ENCODE results near the gene JARID2. TPM values are rescaled to one million over a fixed set of nuclear protein-coding genes. Genes with fewer than 3 reads are reported as not detected.

Gene JARID2
- total and polyA plus RNA-seq, 2 of the 13 experiments (the other 11 are each of a cell fraction or from before 2014, with no cell fraction given) = 7.5 to 10.3 TPM

DNA sequence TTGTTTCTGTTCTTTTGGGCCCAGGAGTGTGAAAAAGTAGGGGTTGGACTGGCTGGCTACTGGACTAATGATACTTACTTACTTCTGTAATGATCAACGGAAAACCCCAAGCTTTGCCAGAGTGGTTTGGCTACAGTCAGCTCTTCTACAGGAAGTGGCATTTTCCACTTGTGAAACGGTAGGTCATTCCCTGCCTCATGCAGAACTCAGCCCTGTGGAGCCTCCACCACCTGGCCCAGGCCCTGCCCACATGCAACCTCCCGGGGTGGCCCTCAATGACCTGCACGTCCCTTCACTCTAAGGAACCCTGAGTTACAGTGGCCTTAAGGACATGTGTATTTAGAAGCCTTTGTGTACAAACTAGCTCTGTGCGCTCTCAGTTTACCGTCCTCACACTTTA is 276.6 kb downstream of the JARID2 start (continued):
- TF ChIP-seq ZNF841 (CRISPR knock-in tag; IDR thresholded peaks at IDR 0.05; ENCODE audit: borderline replicate concordance) = no peak
- no peak for TF ChIP-seq SOX13 (IDR thresholded peaks at IDR 0.05)
- no peak for TF ChIP-seq SOX13 (CRISPR knock-in tag; conservative IDR thresholded peaks at IDR 0.05 in 1 of 2, IDR thresholded peaks at IDR 0.05 in 1 of 2)
- TF ChIP-seq RARG (CRISPR knock-in tag; IDR thresholded peaks at IDR 0.05; ENCODE audit: low read depth) = no peak
- TF ChIP-seq, protein P1, sequence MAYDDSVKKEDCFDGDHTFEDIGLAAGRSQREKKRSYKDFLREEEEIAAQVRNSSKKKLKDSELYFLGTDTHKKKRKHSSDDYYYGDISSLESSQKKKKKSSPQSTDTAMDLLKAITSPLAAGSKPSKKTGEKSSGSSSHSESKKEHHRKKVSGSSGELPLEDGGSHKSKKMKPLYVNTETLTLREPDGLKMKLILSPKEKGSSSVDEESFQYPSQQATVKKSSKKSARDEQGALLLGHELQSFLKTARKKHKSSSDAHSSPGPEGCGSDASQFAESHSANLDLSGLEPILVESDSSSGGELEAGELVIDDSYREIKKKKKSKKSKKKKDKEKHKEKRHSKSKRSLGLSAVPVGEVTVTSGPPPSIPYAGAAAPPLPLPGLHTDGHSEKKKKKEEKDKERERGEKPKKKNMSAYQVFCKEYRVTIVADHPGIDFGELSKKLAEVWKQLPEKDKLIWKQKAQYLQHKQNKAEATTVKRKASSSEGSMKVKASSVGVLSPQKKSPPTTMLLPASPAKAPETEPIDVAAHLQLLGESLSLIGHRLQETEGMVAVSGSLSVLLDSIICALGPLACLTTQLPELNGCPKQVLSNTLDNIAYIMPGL (CRISPR knock-in tag; IDR thresholded peaks at IDR 0.05; ENCODE audit: borderline replicate concordance in 1 of 2, low read depth in 1 of 2) = no peak
- no peak for TF ChIP-seq FOSL1 (CRISPR knock-in tag; IDR thresholded peaks at IDR 0.05; ENCODE audit: borderline replicate concordance)
- no peak for TF ChIP-seq FOXJ3 (CRISPR knock-in tag; IDR thresholded peaks at IDR 0.05; ENCODE audit: borderline replicate concordance)
- TF ChIP-seq ZNF788 (CRISPR knock-in tag; IDR thresholded peaks at IDR 0.05; ENCODE audit: borderline replicate concordance) = no peak
- no peak for TF ChIP-seq PRMT3 (CRISPR knock-in tag; IDR thresholded peaks at IDR 0.05; ENCODE audit: borderline replicate concordance, low read depth)
- no peak for TF ChIP-seq FOXC1 (CRISPR knock-in tag; IDR thresholded peaks at IDR 0.05; ENCODE audit: borderline replicate concordance)
- TF ChIP-seq CAMTA2 (CRISPR knock-in tag; IDR thresholded peaks at IDR 0.05; ENCODE audit: borderline replicate concordance) = no peak
- TF ChIP-seq SP1 (IDR thresholded peaks at IDR 0.05) = no peak
- TF ChIP-seq SP1 (CRISPR knock-in tag; IDR thresholded peaks at IDR 0.05) = no peak
- TF ChIP-seq ZFY (CRISPR knock-in tag; IDR thresholded peaks at IDR 0.05) = no peak
- no peak for TF ChIP-seq RXRA (CRISPR knock-in tag; IDR thresholded peaks at IDR 0.05)
- TF ChIP-seq, protein P2, sequence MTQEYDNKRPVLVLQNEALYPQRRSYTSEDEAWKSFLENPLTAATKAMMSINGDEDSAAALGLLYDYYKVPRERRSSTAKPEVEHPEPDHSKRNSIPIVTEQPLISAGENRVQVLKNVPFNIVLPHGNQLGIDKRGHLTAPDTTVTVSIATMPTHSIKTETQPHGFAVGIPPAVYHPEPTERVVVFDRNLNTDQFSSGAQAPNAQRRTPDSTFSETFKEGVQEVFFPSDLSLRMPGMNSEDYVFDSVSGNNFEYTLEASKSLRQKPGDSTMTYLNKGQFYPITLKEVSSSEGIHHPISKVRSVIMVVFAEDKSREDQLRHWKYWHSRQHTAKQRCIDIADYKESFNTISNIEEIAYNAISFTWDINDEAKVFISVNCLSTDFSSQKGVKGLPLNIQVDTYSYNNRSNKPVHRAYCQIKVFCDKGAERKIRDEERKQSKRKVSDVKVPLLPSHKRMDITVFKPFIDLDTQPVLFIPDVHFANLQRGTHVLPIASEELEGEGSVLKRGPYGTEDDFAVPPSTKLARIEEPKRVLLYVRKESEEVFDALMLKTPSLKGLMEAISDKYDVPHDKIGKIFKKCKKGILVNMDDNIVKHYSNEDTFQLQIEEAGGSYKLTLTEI (CRISPR knock-in tag; conservative IDR thresholded peaks at IDR 0.05) = no peak
- no peak for TF ChIP-seq SRSF9 (IDR thresholded peaks at IDR 0.05; ENCODE audit: borderline replicate concordance, insufficient read depth, low read depth, low read length, poor library complexity, severe bottlenecking)

Measured in HepG2 (cell line).